SK-N-SH (cell line): ENCODE results near the gene GPR152. TPM values are rescaled to one million over a fixed set of nuclear protein-coding genes. Genes with fewer than 3 reads are reported as not detected.

Source experiments
- CTCF ChIA-PET: fragments of 300-600, 350-600 bp; formaldehyde crosslinking; extraction: SDS; loops from one replicate; lab custom pipeline; 2021; lab: Yijun Ruan, JAX
- POLR2A ChIA-PET: fragments of 350-600 bp; sonication (Branson Sonifier 250); formaldehyde crosslinking; extraction: SDS; loops from one replicate; lab custom pipeline; 2020; ENCODE audit warnings: antibody characterized with exemption, inconsistent platforms; lab: Yijun Ruan, JAX
- DNase-seq: peaks from one replicate; pipeline ENCODE4 v3.0.0; 2012
- H2AFZ ChIP-seq: fragments of 200-600 bp; sonication (generic); 2 replicates; pipeline ENCODE4 v1.8.1; 2016; ENCODE audit warnings: antibody characterized with exemption, mild to moderate bottlenecking, low read depth
- H3F3A ChIP-seq: fragments of 200-600 bp; sonication (generic); replicated peaks from 2 replicates; pipeline ENCODE3; 2016; ENCODE audit warnings: antibody characterized with exemption, mild to moderate bottlenecking; ENCODE audit not compliant: insufficient read depth
- H3K27ac ChIP-seq, 2 experiments: fragments of 200-500 bp in 1 of 2; fragments of 200-600 bp in 1 of 2; sonication (Bioruptor generic) in 1 of 2; sonication (generic), shearing (Covaris generic) in 1 of 2; 2 replicates each; pipeline versions ENCODE4 v1.5.1 to v1.6.1; 2014 to 2016; ENCODE audit warnings: low read depth in 2 of 2, inconsistent platforms in 1 of 2, low read length in 1 of 2, mild to moderate bottlenecking in 1 of 2, mixed read lengths in 1 of 2
- H3K27me3 ChIP-seq: fragments of 200-600 bp; sonication (generic), shearing (Covaris generic); 2 replicates; pipeline ENCODE4 v1.6.1; 2016; ENCODE audit warnings: mixed run types; ENCODE audit not compliant: insufficient read depth
- H3K36me3 ChIP-seq, 2 experiments: fragments of 200-500 bp in 1 of 2; fragments of 200-600 bp in 1 of 2; sonication (Bioruptor generic) in 1 of 2; sonication (generic) in 1 of 2; replicated peaks in 1 of 2; 2 replicates each; pipeline versions ENCODE3 to v1.5.1; 2014 to 2016; ENCODE audit warnings: low read length in 1 of 2, mild to moderate bottlenecking in 1 of 2; ENCODE audit not compliant: insufficient read depth in 2 of 2, control insufficient read depth in 1 of 2
- H3K4me1 ChIP-seq, 2 experiments: fragments of 200-500 bp in 1 of 2; fragments of 200-600 bp in 1 of 2; sonication (Bioruptor generic) in 1 of 2; sonication (generic), shearing (Covaris generic) in 1 of 2; 2 replicates each; pipeline versions ENCODE4 v1.5.1 to v1.6.1; 2014 to 2016; ENCODE audit warnings: low read depth in 1 of 2, low read length in 1 of 2, mixed run types in 1 of 2; ENCODE audit not compliant: insufficient read depth in 2 of 2, control insufficient read depth in 1 of 2
- H3K4me2 ChIP-seq: fragments of 200-600 bp; sonication (generic), shearing (Covaris generic); 2 replicates; pipeline ENCODE4 v1.6.1; 2017; ENCODE audit warnings: mixed run types
- H3K4me3 ChIP-seq, 2 experiments: fragments of 200-500 bp in 1 of 2; fragments of 200-600 bp in 1 of 2; sonication (Bioruptor generic) in 1 of 2; sonication (generic), shearing (Covaris generic) in 1 of 2; 2 replicates each; pipeline versions ENCODE4 v1.5.1 to v1.8.1; 2014 to 2016; ENCODE audit warnings: low read depth in 2 of 2, inconsistent platforms in 1 of 2, low read length in 1 of 2, mild to moderate bottlenecking in 1 of 2, mixed read lengths in 1 of 2, moderate library complexity in 1 of 2
- H3K79me2 ChIP-seq: fragments of 200-600 bp; sonication (generic); 2 replicates; pipeline ENCODE4 v1.8.1; 2017; ENCODE audit warnings: mild to moderate bottlenecking; ENCODE audit not compliant: insufficient read depth
- H3K9ac ChIP-seq: fragments of 200-600 bp; sonication (generic); 2 replicates; pipeline ENCODE4 v1.6.1; 2017; ENCODE audit warnings: mixed run types
- H3K9me2 ChIP-seq: fragments of 200-600 bp; sonication (generic); 2 replicates; pipeline ENCODE4 v1.6.1; 2017; ENCODE audit warnings: mixed run types
- H3K9me3 ChIP-seq: fragments of 200-600 bp; sonication (generic); 2 replicates; pipeline ENCODE4 v1.6.1; 2017; ENCODE audit warnings: mixed run types, mild to moderate bottlenecking, moderate library complexity
- H4K20me1 ChIP-seq: fragments of 200-600 bp; sonication (generic); 2 replicates; pipeline ENCODE4 v1.6.1; 2017; ENCODE audit warnings: mild to moderate bottlenecking, mixed run types; ENCODE audit not compliant: insufficient read depth
- CHD2 ChIP-seq: fragments of 150-350 bp; IDR thresholded peaks from 2 replicates; pipeline ENCODE4 v1.6.1; 2018; ENCODE audit warnings: low read length; ENCODE audit not compliant: partially characterized antibody
- EP300 ChIP-seq, 2 experiments: IDR thresholded peaks; 2 replicates each; pipeline versions ENCODE4 v1.4.0 to v1.6.1; 2012; ENCODE audit warnings: borderline replicate concordance in 1 of 2, low read depth in 1 of 2, low read length in 1 of 2
- FOXJ3 ChIP-seq: sonication (generic); formaldehyde crosslinking; IDR thresholded peaks from 2 replicates; pipeline ENCODE4 v1.5.1; 2020; ENCODE audit warnings: mild to moderate bottlenecking, missing genetic modification reagents
- FOXM1 ChIP-seq: IDR thresholded peaks from 2 replicates; pipeline ENCODE4 v1.4.0; 2012; ENCODE audit warnings: low read depth, mild to moderate bottlenecking
- MEF2A ChIP-seq: IDR thresholded peaks from 2 replicates; pipeline ENCODE4 v1.4.0; 2012; ENCODE audit warnings: low read depth, borderline replicate concordance
- NRF1 ChIP-seq: IDR thresholded peaks from 2 replicates; pipeline ENCODE4 v1.6.1; 2012; ENCODE audit warnings: low read depth, mild to moderate bottlenecking, low read length
- POLR2AphosphoS5 ChIP-seq: IDR thresholded peaks from 2 replicates; pipeline ENCODE4 v1.6.1; 2012; ENCODE audit warnings: low read depth, low read length
- RAD21 ChIP-seq: IDR thresholded peaks from 2 replicates; pipeline ENCODE4 v1.6.1; 2012; ENCODE audit warnings: mild to moderate bottlenecking, low read length
- SIN3A ChIP-seq: IDR thresholded peaks from 2 replicates; pipeline ENCODE4 v1.6.1; 2012; ENCODE audit warnings: low read depth, mild to moderate bottlenecking, low read length, moderate library complexity, borderline replicate concordance
- SMC3 ChIP-seq: IDR thresholded peaks from 2 replicates; pipeline ENCODE4 v1.6.1; 2012; ENCODE audit warnings: low read depth, low read length, improper control_type of control experiment
- TAF1 ChIP-seq: IDR thresholded peaks from 2 replicates; pipeline ENCODE4 v1.6.1; 2012; ENCODE audit warnings: low read depth, mild to moderate bottlenecking, low read length, moderate library complexity, borderline replicate concordance
- TCF12 ChIP-seq: IDR thresholded peaks from 2 replicates; pipeline ENCODE4 v1.4.0; 2012
- TEAD4 ChIP-seq: IDR thresholded peaks from 2 replicates; pipeline ENCODE4 v1.4.0; 2012; ENCODE audit warnings: mild to moderate bottlenecking, borderline replicate concordance; ENCODE audit not compliant: insufficient read depth
- YY1 ChIP-seq: IDR thresholded peaks from 2 replicates; pipeline ENCODE4 v1.4.0; 2012; ENCODE audit warnings: low read depth, mild to moderate bottlenecking
- WGBS: methylation state at CpG from one replicate; pipeline ENCODE4 v1.1.6; 2017; ENCODE audit warnings: low lambda C conversion rate; 5-methylcytosine and 5-hydroxymethylcytosine counted together
- polyA plus RNA-seq, 3 experiments: library from polyadenylated mRNA; depleted of rRNA; stranded (reverse); fragments of >200 nt; gene quantifications; 2 replicates each; pipeline ENCODE4 v1.2.3, GENCODE V29; 2012
- TF ChIP-seq, protein P1 (sequence below): IDR thresholded peaks from 2 replicates; pipeline ENCODE4 v1.4.0; 2012; ENCODE audit warnings: low read depth, borderline replicate concordance
- TF ChIP-seq, protein P2 (sequence below): IDR thresholded peaks from 2 replicates; pipeline ENCODE4 v1.6.1; 2012; ENCODE audit warnings: mild to moderate bottlenecking, low read depth, low read length, moderate library complexity
- TF ChIP-seq, protein P3 (sequence below): IDR thresholded peaks from 2 replicates; pipeline ENCODE4 v1.4.0; 2012; ENCODE audit warnings: low read depth
- TF ChIP-seq, protein P4 (sequence below): IDR thresholded peaks from 2 replicates; pipeline ENCODE4; 2012
- TF ChIP-seq, protein P5 (sequence below): fragments of 150-350 bp; IDR thresholded peaks from 2 replicates; pipeline ENCODE4 v1.6.1; 2016; ENCODE audit warnings: mild to moderate bottlenecking, low read depth, low read length
- TF ChIP-seq, protein P6 (sequence below): fragments of 200-600 bp; sonication (generic); IDR thresholded peaks from 2 replicates; pipeline ENCODE4 v1.6.1; 2017; ENCODE audit warnings: antibody characterized with exemption, mild to moderate bottlenecking, moderate library complexity

Gene GPR152
- polyA plus RNA-seq, 1 of the 3 experiments (the other 2 are of a cell fraction) = not detected

DNA sequence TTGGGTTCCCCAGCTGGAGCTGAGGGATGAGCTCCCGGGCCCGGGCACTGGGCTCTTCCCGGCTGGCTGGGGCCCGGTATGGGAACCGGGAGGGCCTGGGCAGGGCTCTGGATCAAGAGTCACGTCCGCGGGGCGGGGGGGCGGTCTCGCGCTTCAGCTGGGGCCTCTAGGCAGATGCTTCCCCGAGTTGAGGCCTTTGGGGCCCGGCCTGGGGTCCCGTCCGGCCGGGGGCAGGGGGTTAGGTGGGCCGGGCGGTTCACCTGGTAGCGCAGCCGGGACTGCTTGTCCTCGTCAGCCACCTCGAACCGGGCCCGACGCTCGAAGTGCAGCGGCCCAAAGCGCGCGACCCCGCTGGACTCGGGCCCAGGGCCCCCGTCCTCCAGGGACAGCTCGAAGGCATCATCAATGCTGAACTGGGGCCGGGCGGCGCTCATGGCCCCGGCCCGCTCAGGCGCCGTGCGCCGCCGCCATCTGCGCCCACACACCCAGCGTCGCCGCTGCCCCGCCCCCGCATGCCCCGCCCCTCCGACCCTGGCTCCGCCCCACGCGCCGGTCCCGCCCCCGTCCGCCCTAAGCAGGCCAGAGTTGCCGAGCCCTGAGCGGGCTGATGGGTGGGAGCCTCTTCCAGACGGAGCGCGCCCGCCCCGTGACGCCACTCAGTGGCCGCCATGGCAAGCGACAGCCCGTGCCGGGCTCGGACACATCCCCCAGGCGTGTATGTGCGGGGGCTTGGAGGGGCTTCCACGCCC, 16.4 kb upstream of the GPR152 start, which contains the start of gene TMEM134:
TSS of gene TMEM134 (minus strand) at position 493 of the 749 bp plus-strand sequence. CDS start at position 434, 59 bp downstream.
- Histone ChIP-seq H3K79me2 (peaks cover 7% of the 10 kb centered on the region; the same call in 1 of the 2 replicates), H4K20me1 (no peaks in the 10 kb centered on the region), H3F3A (peaks cover 10% of the 10 kb centered on the region), H3K27me3 (no peaks in the 10 kb centered on the region), H3K9ac (peak within 1 kb of the TSS; percentile 87), H3K9me2 (no peaks in the 10 kb centered on the region), H3K4me1 (peaks cover 4 to 32% of the 10 kb centered on the region in 2 experiments; a peak in 2 of 4 replicates), H3K27ac (peak within 1 kb of the TSS; percentile 66 to 72; a peak in 3 of 4 replicates), H3K4me3 (peak within 1 kb of the TSS; percentile 73 to 90), H3K9me3 (no peaks in the 10 kb centered on the region), H3K36me3 (no peaks in the 10 kb centered on the region), H3K4me2 (peak within 1 kb of the TSS; percentile 98), H2AFZ (peak within 1 kb of the TSS; percentile 100)
- ChIA-PET POLR2A (interaction anchor here (0.6 to 2.9 kb wide), 6 partner anchors 14 to 244 kb away, joined by 3 to 13 read pairs (median 6); partner anchors contain the start of genes AIP, PPP1CA, RAD9A and RPS6KB2), CTCF (interaction anchor here (0.7 to 3.4 kb wide), 15 partner anchors 9 to 120 kb away, joined by 3 to 32 read pairs (median 4); partner anchors contain the start of genes PITPNM1 and PPP1CA)
- WGBS = 0% methylated on average over 24 of the region's 76 CpGs
- TF ChIP-seq, protein P1, sequence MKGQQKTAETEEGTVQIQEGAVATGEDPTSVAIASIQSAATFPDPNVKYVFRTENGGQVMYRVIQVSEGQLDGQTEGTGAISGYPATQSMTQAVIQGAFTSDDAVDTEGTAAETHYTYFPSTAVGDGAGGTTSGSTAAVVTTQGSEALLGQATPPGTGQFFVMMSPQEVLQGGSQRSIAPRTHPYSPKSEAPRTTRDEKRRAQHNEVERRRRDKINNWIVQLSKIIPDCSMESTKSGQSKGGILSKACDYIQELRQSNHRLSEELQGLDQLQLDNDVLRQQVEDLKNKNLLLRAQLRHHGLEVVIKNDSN = 0 out of 2 replicates have a peak, but pooled peaks have one; percentile 18
- peak; percentile 34; the same call in 1 of the 2 replicates for TF ChIP-seq NRF1
- TF ChIP-seq POLR2AphosphoS5 = peak; percentile 92
- TF ChIP-seq, protein P2, sequence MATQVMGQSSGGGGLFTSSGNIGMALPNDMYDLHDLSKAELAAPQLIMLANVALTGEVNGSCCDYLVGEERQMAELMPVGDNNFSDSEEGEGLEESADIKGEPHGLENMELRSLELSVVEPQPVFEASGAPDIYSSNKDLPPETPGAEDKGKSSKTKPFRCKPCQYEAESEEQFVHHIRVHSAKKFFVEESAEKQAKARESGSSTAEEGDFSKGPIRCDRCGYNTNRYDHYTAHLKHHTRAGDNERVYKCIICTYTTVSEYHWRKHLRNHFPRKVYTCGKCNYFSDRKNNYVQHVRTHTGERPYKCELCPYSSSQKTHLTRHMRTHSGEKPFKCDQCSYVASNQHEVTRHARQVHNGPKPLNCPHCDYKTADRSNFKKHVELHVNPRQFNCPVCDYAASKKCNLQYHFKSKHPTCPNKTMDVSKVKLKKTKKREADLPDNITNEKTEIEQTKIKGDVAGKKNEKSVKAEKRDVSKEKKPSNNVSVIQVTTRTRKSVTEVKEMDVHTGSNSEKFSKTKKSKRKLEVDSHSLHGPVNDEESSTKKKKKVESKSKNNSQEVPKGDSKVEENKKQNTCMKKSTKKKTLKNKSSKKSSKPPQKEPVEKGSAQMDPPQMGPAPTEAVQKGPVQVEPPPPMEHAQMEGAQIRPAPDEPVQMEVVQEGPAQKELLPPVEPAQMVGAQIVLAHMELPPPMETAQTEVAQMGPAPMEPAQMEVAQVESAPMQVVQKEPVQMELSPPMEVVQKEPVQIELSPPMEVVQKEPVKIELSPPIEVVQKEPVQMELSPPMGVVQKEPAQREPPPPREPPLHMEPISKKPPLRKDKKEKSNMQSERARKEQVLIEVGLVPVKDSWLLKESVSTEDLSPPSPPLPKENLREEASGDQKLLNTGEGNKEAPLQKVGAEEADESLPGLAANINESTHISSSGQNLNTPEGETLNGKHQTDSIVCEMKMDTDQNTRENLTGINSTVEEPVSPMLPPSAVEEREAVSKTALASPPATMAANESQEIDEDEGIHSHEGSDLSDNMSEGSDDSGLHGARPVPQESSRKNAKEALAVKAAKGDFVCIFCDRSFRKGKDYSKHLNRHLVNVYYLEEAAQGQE = peak; percentile 9; the same call in 1 of the 2 replicates
- TF ChIP-seq EP300 (IDR thresholded peaks at IDR 0.05; ENCODE audit: borderline replicate concordance in 1 of 2, low read depth in 1 of 2, low read length in 1 of 2) = no peak
- peak; percentile 60; the same call in 1 of the 2 replicates for TF ChIP-seq FOXJ3 (CRISPR knock-in tag)
- TF ChIP-seq, protein P3, sequence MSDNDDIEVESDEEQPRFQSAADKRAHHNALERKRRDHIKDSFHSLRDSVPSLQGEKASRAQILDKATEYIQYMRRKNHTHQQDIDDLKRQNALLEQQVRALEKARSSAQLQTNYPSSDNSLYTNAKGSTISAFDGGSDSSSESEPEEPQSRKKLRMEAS = peak; percentile 66; the same call in 1 of the 2 replicates
- no peak for TF ChIP-seq TEAD4
- peak; percentile 84 for TF ChIP-seq YY1
- TF ChIP-seq MEF2A = no peak
- 0 out of 2 replicates have a peak, but pooled peaks have one; percentile 25 for TF ChIP-seq FOXM1
- TF ChIP-seq, protein P4, sequence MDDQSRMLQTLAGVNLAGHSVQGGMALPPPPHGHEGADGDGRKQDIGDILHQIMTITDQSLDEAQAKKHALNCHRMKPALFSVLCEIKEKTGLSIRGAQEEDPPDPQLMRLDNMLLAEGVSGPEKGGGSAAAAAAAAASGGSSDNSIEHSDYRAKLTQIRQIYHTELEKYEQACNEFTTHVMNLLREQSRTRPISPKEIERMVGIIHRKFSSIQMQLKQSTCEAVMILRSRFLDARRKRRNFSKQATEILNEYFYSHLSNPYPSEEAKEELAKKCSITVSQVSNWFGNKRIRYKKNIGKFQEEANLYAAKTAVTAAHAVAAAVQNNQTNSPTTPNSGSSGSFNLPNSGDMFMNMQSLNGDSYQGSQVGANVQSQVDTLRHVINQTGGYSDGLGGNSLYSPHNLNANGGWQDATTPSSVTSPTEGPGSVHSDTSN = peak; percentile 47; the same call in 1 of the 2 replicates
- TF ChIP-seq SIN3A = peak; percentile 84
- peak; percentile 69 for TF ChIP-seq CHD2
- TF ChIP-seq, protein P5, sequence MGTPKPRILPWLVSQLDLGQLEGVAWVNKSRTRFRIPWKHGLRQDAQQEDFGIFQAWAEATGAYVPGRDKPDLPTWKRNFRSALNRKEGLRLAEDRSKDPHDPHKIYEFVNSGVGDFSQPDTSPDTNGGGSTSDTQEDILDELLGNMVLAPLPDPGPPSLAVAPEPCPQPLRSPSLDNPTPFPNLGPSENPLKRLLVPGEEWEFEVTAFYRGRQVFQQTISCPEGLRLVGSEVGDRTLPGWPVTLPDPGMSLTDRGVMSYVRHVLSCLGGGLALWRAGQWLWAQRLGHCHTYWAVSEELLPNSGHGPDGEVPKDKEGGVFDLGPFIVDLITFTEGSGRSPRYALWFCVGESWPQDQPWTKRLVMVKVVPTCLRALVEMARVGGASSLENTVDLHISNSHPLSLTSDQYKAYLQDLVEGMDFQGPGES = no peak
- peak; percentile 58 for TF ChIP-seq RAD21
- TF ChIP-seq, protein P6, sequence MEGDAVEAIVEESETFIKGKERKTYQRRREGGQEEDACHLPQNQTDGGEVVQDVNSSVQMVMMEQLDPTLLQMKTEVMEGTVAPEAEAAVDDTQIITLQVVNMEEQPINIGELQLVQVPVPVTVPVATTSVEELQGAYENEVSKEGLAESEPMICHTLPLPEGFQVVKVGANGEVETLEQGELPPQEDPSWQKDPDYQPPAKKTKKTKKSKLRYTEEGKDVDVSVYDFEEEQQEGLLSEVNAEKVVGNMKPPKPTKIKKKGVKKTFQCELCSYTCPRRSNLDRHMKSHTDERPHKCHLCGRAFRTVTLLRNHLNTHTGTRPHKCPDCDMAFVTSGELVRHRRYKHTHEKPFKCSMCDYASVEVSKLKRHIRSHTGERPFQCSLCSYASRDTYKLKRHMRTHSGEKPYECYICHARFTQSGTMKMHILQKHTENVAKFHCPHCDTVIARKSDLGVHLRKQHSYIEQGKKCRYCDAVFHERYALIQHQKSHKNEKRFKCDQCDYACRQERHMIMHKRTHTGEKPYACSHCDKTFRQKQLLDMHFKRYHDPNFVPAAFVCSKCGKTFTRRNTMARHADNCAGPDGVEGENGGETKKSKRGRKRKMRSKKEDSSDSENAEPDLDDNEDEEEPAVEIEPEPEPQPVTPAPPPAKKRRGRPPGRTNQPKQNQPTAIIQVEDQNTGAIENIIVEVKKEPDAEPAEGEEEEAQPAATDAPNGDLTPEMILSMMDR = peak; percentile 50
- no peak for TF ChIP-seq TCF12
- TF ChIP-seq SMC3 = peak; percentile 55; the same call in 1 of the 2 replicates
- peak; percentile 55 for TF ChIP-seq TAF1
- DNase-seq = peak; percentile 98
